ENCODE results near the gene STEAP2.

- TF ChIP-seq POLR2AphosphoS5 (IDR thresholded peaks at IDR 0.05) (no peak), CTCF (IDR thresholded peaks at IDR 0.05) (no peak), POLR2A (IDR thresholded peaks at IDR 0.05) (no peak), EP300 (IDR thresholded peaks at IDR 0.05) (no peak)
Measured at GRCh38 chr7:90271753-90272152, 60.2 kb downstream of the STEAP2 start.

Measured in suprapubic skin (tissue), 4 donors.